ENCODE measurements around the gene ALKBH4. TPM values are rescaled to one million over a fixed set of nuclear protein-coding genes. Genes with fewer than 3 reads are reported as not detected.

ALKBH4 gene
- total RNA-seq, 4 donors from 2014 or later, result 14.7 to 38.9 (median 24.6) TPM

- 79 to 90% methylated on average over 9 to 12 of the region's 12 CpGs for WGBS, 2 donors
- intact Hi-C loops (cut with DNase I; ENCODE audit: low total_unique reads), result no loop called here
- H3K4me3 ChIP-seq (ENCODE audit: low read depth, poor library complexity, severe bottlenecking), result no peak overlapping the region
- TF ChIP-seq POLR2A (IDR thresholded peaks at IDR 0.05) (no peak), CTCF (IDR thresholded peaks at IDR 0.05) (no peak)
- DNase-seq (ENCODE audit: low spot score in 2 of 2), result no peak
These were observed 40.5 kb downstream of the ALKBH4 start for GRCh38 chr7:102424129-102424551.

GRCh38 chr7:102421706-102422240, 42.9 kb downstream of the ALKBH4 start:
- no peak overlapping the region for H3K4me3 ChIP-seq (ENCODE audit: low read depth, poor library complexity, severe bottlenecking)
- DNase-seq (ENCODE audit: low spot score in 2 of 2), result no peak
- WGBS, 2 donors, result 91 to 95% methylated on average over 10 of the region's 10 CpGs
- intact Hi-C loops (cut with DNase I; ENCODE audit: low total_unique reads), result no loop called here
- TF ChIP-seq POLR2A (IDR thresholded peaks at IDR 0.05) (no peak), CTCF (IDR thresholded peaks at IDR 0.05) (no peak)

GRCh38 chr7:102418592-102418991, 46.1 kb downstream of the ALKBH4 start:
- DNase-seq (ENCODE audit: low spot score in 2 of 2), result no peak
- intact Hi-C loops (cut with DNase I; ENCODE audit: low total_unique reads), result no loop called here
- TF ChIP-seq POLR2A (IDR thresholded peaks at IDR 0.05) (no peak), CTCF (IDR thresholded peaks at IDR 0.05) (no peak)
- WGBS, 2 donors, result 97 to 99% methylated on average over 5 of the region's 5 CpGs
- no peak overlapping the region for H3K4me3 ChIP-seq (ENCODE audit: low read depth, poor library complexity, severe bottlenecking)

- WGBS, 2 donors, result 81 to 82% methylated on average over 3 of the region's 3 CpGs
- no peak for TF ChIP-seq POLR2A (IDR thresholded peaks at IDR 0.05)
- TF ChIP-seq CTCF (IDR thresholded peaks at IDR 0.05), result no peak
- intact Hi-C loops (cut with DNase I; ENCODE audit: low total_unique reads), result no loop called here
- DNase-seq (ENCODE audit: low spot score in 2 of 2), result no peak
- no peak overlapping the region for H3K4me3 ChIP-seq (ENCODE audit: low read depth, poor library complexity, severe bottlenecking)
These were observed 47.6 kb downstream of the ALKBH4 start for GRCh38 chr7:102417105-102417504.

- WGBS, 2 donors, result 91 to 94% methylated on average over 6 of the region's 6 CpGs
- intact Hi-C loops (cut with DNase I; ENCODE audit: low total_unique reads), result no loop called here
- TF ChIP-seq CTCF (IDR thresholded peaks at IDR 0.05), result no peak
- TF ChIP-seq POLR2A (IDR thresholded peaks at IDR 0.05), result no peak
- no peak overlapping the region for H3K4me3 ChIP-seq (ENCODE audit: low read depth, poor library complexity, severe bottlenecking)
- no peak for DNase-seq (ENCODE audit: low spot score in 2 of 2)
These were observed 48.3 kb downstream of the ALKBH4 start for GRCh38 chr7:102416406-102416805.

GRCh38 chr7:102415685-102416225, 48.9 kb downstream of the ALKBH4 start:
- intact Hi-C loops (cut with DNase I; ENCODE audit: low total_unique reads), result no loop called here
- no peak for DNase-seq (ENCODE audit: low spot score in 2 of 2)
- WGBS, 2 donors, result 78 to 79% methylated on average over 12 of the region's 12 CpGs
- no peak for TF ChIP-seq POLR2A (IDR thresholded peaks at IDR 0.05)
- no peak for TF ChIP-seq CTCF (IDR thresholded peaks at IDR 0.05)
- H3K4me3 ChIP-seq (ENCODE audit: low read depth, poor library complexity, severe bottlenecking), result no peak overlapping the region
